Suprapubic skin (tissue), 3 donors: Measurements from ENCODE around the gene DDO.

ENCODE experiments used
- CTCF ChIP-seq, 2 donors: fragments of 200-600 bp in 1 of 2; fragments of 450-650 bp in 1 of 2; sonication (generic) in 1 of 2; IDR thresholded peaks; one replicate each; pipeline ENCODE4 v1.5.1; 2016 to 2019; ENCODE audit warnings: antibody characterized with exemption in 2 of 2, mild to moderate bottlenecking in 1 of 2, moderate library complexity in 1 of 2
- EP300 ChIP-seq: sonication (generic); formaldehyde crosslinking; IDR thresholded peaks from one replicate; pipeline ENCODE4 v1.6.1; 2017; ENCODE audit warnings: antibody characterized with exemption
- POLR2A ChIP-seq, 2 donors: fragments of 450-650 bp; IDR thresholded peaks; one replicate each; pipeline ENCODE4 v1.6.1; 2017; ENCODE audit warnings: antibody characterized with exemption in 2 of 2, mild to moderate bottlenecking in 2 of 2, moderate library complexity in 2 of 2

GRCh38 chr6:110385458-110385863 lies 29.9 kb downstream of the DDO start:
- TF ChIP-seq CTCF (IDR thresholded peaks at IDR 0.05) = no peak
- TF ChIP-seq POLR2A (IDR thresholded peaks at IDR 0.05) = no peak
- TF ChIP-seq EP300 = no peak
